Sigmoid colon (tissue), 7 donors: ENCODE data around the gene SLC38A3. TPM values are rescaled to one million over a fixed set of nuclear protein-coding genes. Genes with fewer than 3 reads are reported as not detected.

Experiments
- DNase-seq: peaks from one replicate; pipeline ENCODE4 v3.0.0-alpha.2; 2019
- H3K27ac ChIP-seq, 4 donors: fragments of 200-600 bp; sonication (generic); one replicate each; pipeline ENCODE4 v1.5.1; 2016 to 2019; ENCODE audit warnings: mild to moderate bottlenecking in 1 of 4
- H3K27me3 ChIP-seq, 3 donors: fragments of 200-600 bp; sonication (generic); one replicate each; pipeline ENCODE4 v1.5.1; 2019; ENCODE audit warnings: mild to moderate bottlenecking in 1 of 3
- H3K36me3 ChIP-seq, 4 donors: fragments of 200-600 bp; sonication (generic); one replicate each; pipeline ENCODE4 v1.5.1; 2016 to 2019
- H3K4me1 ChIP-seq, 4 donors: fragments of 200-600 bp; sonication (generic); one replicate each; pipeline ENCODE4 v1.5.1; 2017 to 2019
- H3K4me3 ChIP-seq, 4 donors: fragments of 200-600 bp; sonication (generic); one replicate each; pipeline ENCODE4 v1.5.1; 2017 to 2019; ENCODE audit warnings: mild to moderate bottlenecking in 2 of 4, moderate library complexity in 1 of 4
- H3K9me3 ChIP-seq, 4 donors: fragments of 200-600 bp in 3 of 4; sonication (generic) in 3 of 4; one replicate each; pipeline versions ENCODE4 v1.5.1 to v1.6.1; 2013 to 2019
- CTCF ChIP-seq, 4 experiments: fragments of 450-650 bp in 3 of 4; fragments of 200-600 bp in 1 of 4; IDR thresholded peaks; one replicate each; pipeline ENCODE4 v1.5.1; 2016 to 2019; ENCODE audit warnings: antibody characterized with exemption in 4 of 4, mild to moderate bottlenecking in 3 of 4, moderate library complexity in 2 of 4
- EP300 ChIP-seq, 4 donors: sonication (generic); formaldehyde crosslinking; IDR thresholded peaks; one replicate each; pipeline ENCODE4 v1.6.1; 2017; ENCODE audit warnings: antibody characterized with exemption in 4 of 4
- POLR2A ChIP-seq, 2 donors: fragments of 450-650 bp; IDR thresholded peaks; one replicate each; pipeline ENCODE4 v1.6.1; 2016; ENCODE audit warnings: antibody characterized with exemption in 2 of 2, mild to moderate bottlenecking in 2 of 2, moderate library complexity in 2 of 2
- POLR2AphosphoS5 ChIP-seq, 4 donors: sonication (generic); formaldehyde crosslinking; IDR thresholded peaks; one replicate each; pipeline ENCODE4 v1.6.1; 2017; ENCODE audit warnings: antibody characterized with exemption in 4 of 4
- WGBS, 2 donors: extraction: QIAGEN DNeasy Blood & Tissue Kit; methylation state at CpG; one replicate each; pipeline ENCODE4 v1.1.7; 2013; 5-methylcytosine and 5-hydroxymethylcytosine counted together
- intact Hi-C: fragments of 100-400 bp; cut with DNase I; formaldehyde crosslinking; loops from one replicate; pipeline ENCODE4 v1.15.1; 2023
- polyA plus RNA-seq, 3 donors: library from polyadenylated mRNA; stranded (reverse); fragments of 200-250 nt; gene quantifications; one replicate each; pipeline ENCODE4 v1.2.3, GENCODE V29; 2013
- total RNA-seq, 4 donors: library from RNA; depleted of rRNA; stranded (reverse); fragments of >200 nt; gene quantifications; one replicate each; pipeline ENCODE4 v1.1.0, GENCODE V29; 2016
- donor health status: healthy with polysubstance abuse.
- donor health status: Bipolar disorder and iron deficiency.
- donor health status: healthy.

The SLC38A3 gene
- total and polyA plus RNA-seq, 7 donors = 0.07 to 0.28 TPM; not detected in 5

GRCh38 chr3:50212502-50212901, 7.4 kb downstream of the SLC38A3 start:
- 86 to 87% methylated on average over 4 of the region's 4 CpGs for WGBS, 2 donors
- no peak overlapping the region for H3K27ac ChIP-seq
- H3K4me1 ChIP-seq = no peaks in the 10 kb centered on the region
- intact Hi-C loops = no loop called here
- no peak for TF ChIP-seq POLR2A (IDR thresholded peaks at IDR 0.05)
- TF ChIP-seq CTCF (IDR thresholded peaks at IDR 0.05) = no peak
- TF ChIP-seq POLR2AphosphoS5 (IDR thresholded peaks at IDR 0.05) = no peak
- no peak for TF ChIP-seq EP300 (IDR thresholded peaks at IDR 0.05)
- no peaks in the 10 kb centered on the region for H3K9me3 ChIP-seq
- H3K36me3 ChIP-seq = no peaks in the 10 kb centered on the region
- peaks cover 0 to 4% (median 0%) of the 10 kb centered on the region in 3 donors for H3K27me3 ChIP-seq
- no peak for DNase-seq
- no peak overlapping the region for H3K4me3 ChIP-seq

GRCh38 chr3:50212971-50213370, 7.9 kb downstream of the SLC38A3 start:
- Histone ChIP-seq H3K4me1 (no peaks in the 10 kb centered on the region), H3K36me3 (no peaks in the 10 kb centered on the region), H3K27ac (no peak overlapping the region), H3K27me3 (no peaks in the 10 kb centered on the region), H3K4me3 (no peak overlapping the region), H3K9me3 (no peaks in the 10 kb centered on the region)
- 86 to 94% methylated on average over 3 of the region's 3 CpGs for WGBS, 2 donors
- DNase-seq = no peak
- TF ChIP-seq EP300 (IDR thresholded peaks at IDR 0.05) (no peak), POLR2AphosphoS5 (IDR thresholded peaks at IDR 0.05) (no peak), POLR2A (IDR thresholded peaks at IDR 0.05) (no peak), CTCF (IDR thresholded peaks at IDR 0.05) (no peak)
- intact Hi-C loops = no loop called here

GRCh38 chr3:50213373-50213772, 8.3 kb downstream of the SLC38A3 start:
- Histone ChIP-seq H3K27ac (no peak overlapping the region), H3K4me1 (no peaks in the 10 kb centered on the region), H3K36me3 (no peaks in the 10 kb centered on the region), H3K9me3 (no peaks in the 10 kb centered on the region), H3K4me3 (no peak overlapping the region), H3K27me3 (no peaks in the 10 kb centered on the region)
- intact Hi-C loops = no loop called here
- DNase-seq = no peak
- TF ChIP-seq POLR2A (IDR thresholded peaks at IDR 0.05) (no peak), EP300 (IDR thresholded peaks at IDR 0.05) (no peak), POLR2AphosphoS5 (IDR thresholded peaks at IDR 0.05) (no peak), CTCF (IDR thresholded peaks at IDR 0.05) (no peak)
- WGBS, 2 donors = 32 to 81% methylated on average over 12 of the region's 12 CpGs

GRCh38 chr3:50214824-50215223, 9.8 kb downstream of the SLC38A3 start:
- Histone ChIP-seq H3K36me3 (no peaks in the 10 kb centered on the region), H3K27me3 (no peaks in the 10 kb centered on the region), H3K27ac (no peak overlapping the region), H3K4me1 (no peaks in the 10 kb centered on the region), H3K9me3 (no peaks in the 10 kb centered on the region), H3K4me3 (no peak overlapping the region)
- no peak for TF ChIP-seq EP300 (IDR thresholded peaks at IDR 0.05)
- TF ChIP-seq POLR2AphosphoS5 (IDR thresholded peaks at IDR 0.05) = no peak
- TF ChIP-seq CTCF (IDR thresholded peaks at IDR 0.05) = no peak
- TF ChIP-seq POLR2A (IDR thresholded peaks at IDR 0.05) = no peak
- WGBS, 2 donors = 80 to 83% methylated on average over 10 of the region's 10 CpGs
- intact Hi-C loops = no loop called here
- no peak for DNase-seq

GRCh38 chr3:50215529-50215928, 10.5 kb downstream of the SLC38A3 start:
- 68 to 82% methylated on average over 9 of the region's 9 CpGs for WGBS, 2 donors
- Histone ChIP-seq H3K27me3 (peaks cover 0 to under 1% (median 0%) of the 10 kb centered on the region in 3 donors), H3K27ac (no peak overlapping the region), H3K4me1 (no peaks in the 10 kb centered on the region), H3K4me3 (no peak overlapping the region), H3K9me3 (no peaks in the 10 kb centered on the region), H3K36me3 (no peaks in the 10 kb centered on the region)
- intact Hi-C loops = no loop called here
- TF ChIP-seq EP300 (IDR thresholded peaks at IDR 0.05) = no peak
- no peak for TF ChIP-seq CTCF (IDR thresholded peaks at IDR 0.05)
- no peak for TF ChIP-seq POLR2A (IDR thresholded peaks at IDR 0.05)
- no peak for TF ChIP-seq POLR2AphosphoS5 (IDR thresholded peaks at IDR 0.05)
- DNase-seq = no peak
